SK-N-MC (cell line): Measurements from ENCODE around the gene RAB7A.

Source experiments
- EZH2 ChIP-seq: fragments of 200-600 bp; sonication (generic); IDR thresholded peaks from one replicate; pipeline ENCODE4 v1.6.1; 2017; ENCODE audit warnings: antibody characterized with exemption
- POLR2AphosphoS5 ChIP-seq: IDR thresholded peaks from 2 replicates; pipeline ENCODE4 v1.6.1; 2012; ENCODE audit warnings: mild to moderate bottlenecking, low read depth, low read length, borderline replicate concordance

- TF ChIP-seq EZH2 (no peak), POLR2AphosphoS5 (no peak)
Measured at GRCh38 chr3:128701342-128702212, 24.4 kb upstream of the RAB7A start.
